ENCODE data around the gene PDCL3.

Gene PDCL3

DNA sequence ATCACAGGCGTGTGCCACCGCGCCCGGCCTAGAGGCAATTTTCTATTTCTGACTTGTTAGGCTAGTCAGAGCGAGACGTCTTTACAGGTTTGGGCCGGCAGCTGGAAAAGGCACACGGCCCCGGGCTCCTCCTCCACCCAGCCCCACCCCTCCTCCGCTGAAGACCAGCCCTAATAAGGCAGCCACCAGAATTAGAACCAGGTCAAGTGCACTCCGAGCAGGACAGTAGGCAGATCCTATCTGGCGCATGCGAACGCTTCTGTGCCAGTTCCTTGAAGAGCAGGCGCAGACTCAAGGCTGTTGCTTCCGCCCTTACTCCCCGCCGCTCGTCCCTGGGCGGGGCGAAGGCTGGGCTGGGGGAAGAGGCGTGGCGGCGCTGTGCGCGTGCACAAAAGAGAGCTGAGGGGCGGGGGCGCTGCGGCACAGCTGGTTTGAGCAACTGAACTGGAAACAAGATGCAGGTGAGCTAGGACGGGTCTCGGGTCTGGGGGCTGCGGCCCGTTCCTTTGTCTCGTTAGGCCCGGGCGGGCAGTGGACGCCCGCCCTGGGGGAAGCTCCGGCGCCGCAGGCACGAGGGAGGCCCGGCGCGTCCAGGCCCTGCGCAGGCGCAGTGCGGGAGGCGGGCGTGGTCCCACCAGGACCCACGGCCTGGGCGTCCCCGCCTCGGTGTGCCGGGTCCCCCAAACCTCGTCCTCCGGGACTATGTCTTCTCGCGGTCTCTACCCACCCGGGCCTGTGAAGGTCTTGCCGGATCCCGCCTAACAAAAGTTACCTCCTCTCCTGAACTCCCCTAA, at the start of gene PDCL3:
Gene PDCL3, plus strand, starts transcription at position 381 of the 794 bp plus-strand sequence. Its CDS starts 75 bp downstream, at position 456.
- DNase-seq = peak; percentile 100

DNA sequence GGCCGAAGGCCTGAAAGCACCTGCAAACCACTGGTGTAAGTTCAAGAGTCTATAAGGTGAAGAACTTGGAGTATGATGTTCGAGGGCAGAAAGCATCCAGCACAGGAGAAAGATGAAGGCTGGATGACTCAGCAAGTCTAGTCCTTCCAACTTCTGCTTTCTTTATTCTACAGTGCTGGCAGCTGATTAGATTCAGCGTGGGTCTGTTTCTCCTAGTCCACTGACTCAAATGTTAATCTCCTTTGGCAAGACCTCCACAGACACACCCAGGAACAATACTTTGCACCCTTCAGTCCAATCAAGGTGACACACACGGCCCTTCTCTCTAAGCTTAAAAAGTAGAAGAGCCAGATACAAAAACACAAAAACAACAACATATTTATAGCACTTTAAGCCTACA, 49.1 kb upstream of the PDCL3 start:
- peak; percentile 12 for DNase-seq

DNA sequence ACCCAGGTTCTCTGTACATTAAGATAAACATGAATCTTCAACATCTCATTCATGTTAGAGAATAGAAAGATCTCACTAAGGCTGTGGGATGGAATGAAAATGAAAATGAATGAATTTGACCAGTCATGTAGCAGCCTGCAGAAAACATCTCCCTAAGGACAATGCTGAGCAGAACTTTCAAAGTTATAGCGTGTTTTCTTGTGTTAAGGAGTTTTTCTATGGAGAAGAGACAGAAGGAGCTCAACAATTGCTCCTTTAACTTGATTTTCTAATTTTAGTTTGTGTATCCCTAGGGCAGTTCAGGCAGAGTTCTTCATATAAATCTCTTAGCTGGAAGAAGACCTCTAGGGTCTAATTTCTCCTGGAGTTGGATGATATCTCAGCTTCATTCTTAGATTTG, 45.2 kb upstream of the PDCL3 start:
- DNase-seq = no peak

DNA sequence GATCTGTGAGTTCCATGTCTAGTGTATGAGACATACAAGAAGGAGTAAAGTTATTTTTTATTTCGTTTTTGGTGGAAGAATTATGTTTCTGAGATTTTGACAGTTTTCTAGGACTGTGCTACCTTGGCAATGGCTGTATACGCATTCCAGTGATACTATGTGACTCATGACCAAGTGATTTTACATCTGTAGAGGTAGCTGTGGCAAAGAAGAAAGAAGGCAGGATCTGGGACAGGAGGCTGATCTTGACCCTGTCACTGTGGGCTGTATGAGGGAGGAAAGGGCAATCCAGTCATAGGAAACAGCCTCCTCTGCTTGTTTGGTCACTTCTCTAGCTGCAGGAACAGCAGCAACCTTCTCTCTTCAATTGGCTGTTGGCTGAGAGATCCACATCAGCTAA, 44.0 kb upstream of the PDCL3 start:
- DNase-seq = no peak

DNA sequence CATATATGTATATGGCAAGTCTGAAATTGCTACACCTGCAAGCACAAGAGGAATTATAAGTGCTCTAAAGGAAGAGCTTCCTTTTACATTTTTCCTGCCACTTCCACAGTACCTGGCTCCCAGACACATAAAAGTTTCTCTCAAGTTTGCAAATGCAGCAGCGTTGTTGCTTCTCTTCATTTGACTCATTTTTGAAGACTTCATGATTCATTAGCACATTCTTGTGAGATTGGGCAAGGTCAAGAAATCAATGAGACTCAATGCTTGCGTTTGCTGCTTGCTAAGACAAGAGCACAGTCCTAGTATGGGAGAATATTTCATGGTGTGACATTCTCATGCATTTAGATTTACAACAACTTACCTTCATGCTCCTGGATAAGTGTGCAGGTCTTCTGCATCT, 42.6 kb upstream of the PDCL3 start:
- no peak for DNase-seq

DNA sequence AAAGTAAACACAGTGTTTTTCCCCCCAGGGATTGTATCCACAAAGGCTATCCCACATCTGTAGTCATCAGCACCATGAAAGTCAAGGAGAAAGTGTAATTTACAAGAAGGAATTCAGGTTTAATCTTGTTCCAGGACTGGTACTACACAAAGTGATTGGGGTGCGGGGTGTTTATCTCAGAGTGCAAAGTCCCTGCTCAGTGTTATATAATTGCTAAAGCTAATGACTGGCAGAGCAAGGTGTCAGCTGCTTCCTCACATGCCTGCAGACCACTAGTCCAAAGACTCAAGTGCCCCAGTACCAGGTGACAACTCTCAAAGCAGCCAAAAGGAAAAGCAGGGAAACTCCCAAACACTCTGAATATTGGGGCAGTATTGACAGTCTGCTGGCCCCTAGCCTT, 40.4 kb upstream of the PDCL3 start:
- no peak for DNase-seq

DNA sequence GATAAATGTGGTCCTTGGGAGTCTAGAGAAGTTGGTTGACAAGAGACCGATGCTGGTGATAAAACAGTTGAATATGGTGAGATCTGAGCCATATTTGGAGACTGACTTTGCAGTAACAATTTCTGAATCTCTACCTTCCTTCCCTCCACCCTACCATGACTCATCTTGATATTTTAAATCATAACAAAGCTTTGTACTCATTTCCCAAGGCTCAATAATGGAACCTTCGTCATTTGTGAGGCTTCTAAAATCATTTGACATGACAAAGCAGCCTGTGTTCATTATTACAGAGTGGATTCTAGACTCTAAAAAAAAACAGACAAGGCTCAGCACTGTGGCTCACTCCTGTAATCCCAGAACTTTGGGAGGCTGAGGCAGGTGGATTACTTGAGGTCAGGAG, 38.5 kb upstream of the PDCL3 start:
- DNase-seq = no peak

DNA sequence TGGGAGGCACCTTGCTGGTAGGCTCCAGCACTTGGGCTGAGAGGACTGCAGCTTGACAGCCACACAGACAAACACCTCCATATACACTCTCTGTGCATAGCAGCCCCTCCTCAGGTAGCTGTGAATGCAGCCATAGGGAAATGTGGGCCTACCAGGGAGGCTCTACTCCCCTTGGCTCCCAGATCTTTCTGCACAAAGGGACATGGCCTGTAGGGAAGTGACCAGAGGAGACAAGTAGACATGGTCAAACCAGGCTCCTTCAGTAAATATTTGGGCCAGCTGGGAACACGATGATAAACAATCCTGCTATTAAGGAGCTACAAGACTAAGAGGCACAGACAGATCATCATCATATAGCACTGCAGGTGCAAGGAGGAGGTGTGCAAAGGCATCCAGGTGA, 35.9 kb upstream of the PDCL3 start:
- DNase-seq = peak; percentile 15

DNA sequence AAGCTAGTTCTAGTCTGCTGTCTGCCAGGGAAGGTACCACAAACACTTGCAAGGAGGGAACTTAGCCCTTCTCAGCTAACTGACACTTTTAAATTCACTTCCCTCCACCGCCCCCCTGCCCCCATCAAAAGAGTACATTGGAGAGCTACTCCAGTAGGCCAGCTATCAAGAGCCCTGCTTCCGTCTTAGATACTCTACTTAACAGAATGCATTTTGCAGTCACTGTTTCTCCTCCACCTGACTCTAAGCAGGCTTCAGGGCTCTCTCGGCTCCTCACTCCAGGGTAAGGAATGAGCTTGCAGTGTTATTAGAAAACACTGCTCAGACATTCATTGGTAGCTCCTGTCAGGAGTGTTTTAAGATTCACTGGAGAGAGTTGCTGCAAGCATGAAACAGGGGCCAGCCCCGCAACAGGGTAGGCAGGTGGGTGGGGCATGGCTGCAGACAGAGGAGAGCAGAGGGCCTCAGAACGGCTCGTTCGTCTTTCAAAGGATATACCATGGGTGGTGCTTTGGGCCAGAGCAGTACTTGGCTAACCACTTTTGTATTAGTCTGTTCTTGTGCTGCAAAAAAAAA, 35.3 kb upstream of the PDCL3 start:
- no peak for DNase-seq

DNA sequence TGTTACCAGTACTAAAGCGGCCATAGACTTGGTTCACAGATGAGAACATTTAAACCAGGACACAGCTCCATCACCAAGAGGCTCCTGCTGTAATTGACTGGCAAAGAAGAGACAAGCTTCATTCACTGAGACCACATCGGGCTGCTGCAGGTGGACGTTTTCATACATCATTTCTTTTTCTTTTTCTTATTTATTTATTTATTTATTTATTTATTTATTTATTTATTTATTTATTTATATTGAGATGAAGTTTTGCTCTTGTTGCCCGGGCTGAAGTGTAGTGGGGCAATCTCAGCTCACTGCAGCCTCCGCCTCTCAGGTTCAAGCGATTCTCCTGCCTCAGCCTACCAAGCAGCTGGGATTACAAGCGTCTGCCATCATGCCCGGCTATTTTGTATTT, 33.6 kb upstream of the PDCL3 start:
- DNase-seq = no peak

DNA sequence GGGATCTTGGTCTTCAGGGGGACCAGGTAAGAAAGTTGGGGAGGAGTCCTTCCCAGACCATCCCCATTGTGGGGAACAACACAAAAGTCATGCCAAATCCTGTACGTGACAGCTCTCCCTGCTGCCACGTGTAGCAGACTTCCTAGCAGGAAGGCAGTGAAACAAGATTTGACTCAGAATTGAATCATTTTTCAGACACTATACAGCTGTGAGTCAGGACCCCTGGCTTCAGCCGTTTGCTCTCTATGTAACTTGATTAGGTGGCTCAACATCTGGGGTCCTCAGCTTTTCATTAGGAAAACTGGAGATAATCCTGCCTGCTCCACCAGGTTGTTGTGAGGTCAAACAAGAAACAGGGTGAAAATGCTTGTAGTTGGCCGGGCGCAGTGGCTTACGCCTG, 32.9 kb upstream of the PDCL3 start:
- DNase-seq = no peak

DNA sequence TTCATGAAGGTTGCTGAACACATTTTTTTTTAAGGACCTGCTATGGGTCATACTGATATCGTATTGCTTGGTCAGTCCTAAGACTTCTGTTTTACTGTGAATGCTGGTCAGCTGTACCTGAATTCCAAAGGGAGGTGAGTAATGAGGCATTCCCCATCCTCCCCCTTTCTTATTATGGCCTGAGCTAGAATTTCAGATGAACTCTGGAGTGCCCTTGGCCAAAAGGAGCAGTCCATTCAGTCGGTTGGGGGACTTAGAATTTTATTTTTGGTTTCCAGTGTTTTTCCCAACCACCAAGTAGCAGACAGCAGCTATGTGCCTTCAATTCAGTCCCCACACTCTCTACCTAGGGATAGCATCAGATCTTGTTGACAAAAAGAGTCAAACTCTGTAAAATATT, 26.9 kb upstream of the PDCL3 start:
- no peak for DNase-seq

DNA sequence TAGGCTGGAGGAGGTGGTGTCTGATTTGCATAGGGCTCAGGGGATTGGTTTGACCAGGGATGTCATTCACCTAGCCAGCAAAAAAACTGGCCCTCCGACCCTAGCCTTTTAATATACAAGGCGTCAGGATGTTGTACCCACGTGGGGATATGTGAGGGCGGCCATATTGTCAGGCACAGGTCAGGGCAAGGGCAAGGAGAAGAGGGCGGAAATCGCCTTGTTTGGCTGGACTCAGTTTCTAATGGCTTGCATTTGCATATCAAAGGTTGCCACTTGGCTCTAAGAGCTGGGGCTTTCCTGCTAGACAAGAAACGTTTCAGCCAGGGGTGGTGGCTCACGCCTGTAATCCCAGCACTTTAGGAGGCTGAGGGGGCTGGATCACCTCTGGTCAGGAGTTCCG, 24.9 kb upstream of the PDCL3 start:
- no peak for DNase-seq

DNA sequence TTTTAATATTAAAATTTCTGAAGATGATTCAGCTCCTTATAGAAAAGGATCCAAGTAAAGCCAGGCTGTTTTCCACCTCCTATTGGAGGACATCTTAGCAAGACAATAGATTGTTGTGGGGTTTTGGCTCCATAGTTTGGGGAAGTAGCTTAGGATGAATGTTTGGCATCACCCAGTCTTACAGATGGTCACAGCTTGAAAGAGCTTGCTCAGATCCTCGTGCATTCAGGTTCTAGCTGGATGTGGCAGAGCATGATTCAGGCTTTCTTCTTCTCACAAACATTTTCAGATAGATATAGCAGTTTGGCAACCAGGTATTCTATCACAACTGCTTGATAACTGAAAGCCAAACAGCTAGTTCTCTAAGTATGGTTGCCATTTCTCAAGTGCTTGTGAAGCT, 23.6 kb upstream of the PDCL3 start:
- DNase-seq = no peak

DNA sequence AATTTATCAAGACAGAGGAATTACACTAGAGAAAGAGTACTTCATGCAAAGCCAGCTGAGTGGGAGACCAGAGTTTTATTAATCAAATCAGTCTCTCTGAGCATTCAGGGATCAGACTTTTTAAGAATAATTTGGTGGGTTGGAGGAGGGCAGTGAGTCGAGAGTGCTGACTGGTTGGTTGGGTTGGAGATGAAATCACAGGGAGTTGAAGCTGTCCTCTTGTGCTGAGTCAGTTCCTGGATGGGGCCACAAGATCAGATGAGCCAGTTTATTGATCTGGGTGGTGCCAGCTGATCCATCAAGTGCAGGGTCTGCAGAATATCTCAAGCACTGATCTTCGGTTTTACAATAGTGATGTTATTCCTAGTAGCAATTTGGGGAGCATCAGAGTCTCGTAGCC, 21.4 kb upstream of the PDCL3 start:
- no peak for DNase-seq

DNA sequence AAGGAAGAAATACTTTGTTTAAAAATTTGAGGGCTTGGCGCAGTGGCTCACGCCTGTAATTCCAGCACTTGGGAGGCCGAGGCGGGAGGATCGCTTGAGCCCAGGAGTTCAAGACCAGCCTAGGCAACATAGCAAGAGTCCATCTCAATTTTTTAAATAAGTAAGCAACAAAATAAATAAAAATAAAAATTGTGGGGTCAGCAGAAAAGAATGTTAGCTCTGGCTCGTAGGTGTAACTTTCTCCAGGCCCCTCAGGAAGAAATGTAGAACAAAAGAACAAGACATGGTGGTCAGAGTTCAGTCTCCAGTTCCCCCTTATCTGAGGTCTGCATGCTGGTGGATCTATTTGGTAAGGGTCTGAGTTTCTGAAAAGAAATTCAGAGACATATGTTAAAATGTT, 20.4 kb upstream of the PDCL3 start:
- no peak for DNase-seq

DNA sequence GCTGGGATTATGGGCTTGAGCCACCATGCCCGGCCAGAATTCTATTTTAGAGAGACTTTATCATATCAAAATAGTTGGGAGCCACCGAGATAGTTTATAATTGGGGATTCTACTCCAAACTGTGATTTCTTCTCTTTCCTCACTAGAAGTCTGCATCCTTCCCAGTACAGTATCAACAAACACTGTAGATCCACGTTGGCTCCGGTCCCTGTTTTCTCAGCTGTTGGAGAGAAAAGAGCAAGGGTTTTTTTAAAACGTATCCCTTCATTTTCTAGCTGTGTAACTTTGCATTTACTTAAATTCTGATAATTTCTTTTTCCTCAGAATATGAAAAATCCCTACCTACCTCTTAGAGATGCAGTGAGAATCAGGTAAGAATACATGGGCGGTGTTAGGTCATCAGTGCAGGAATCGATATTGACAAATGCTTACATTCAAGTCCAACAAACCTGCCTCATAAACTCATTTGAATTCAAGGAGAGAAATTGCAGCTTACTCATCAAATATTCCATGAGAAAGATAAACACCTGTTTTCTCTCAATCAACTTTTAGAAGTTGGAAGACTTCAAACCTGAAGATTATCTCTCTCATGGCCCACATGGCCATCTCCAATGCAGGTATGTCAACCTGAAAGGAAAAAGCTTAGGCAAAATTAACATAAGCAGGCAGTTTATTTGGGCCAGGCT, 17.7 kb upstream of the PDCL3 start:
- no peak for DNase-seq

DNA sequence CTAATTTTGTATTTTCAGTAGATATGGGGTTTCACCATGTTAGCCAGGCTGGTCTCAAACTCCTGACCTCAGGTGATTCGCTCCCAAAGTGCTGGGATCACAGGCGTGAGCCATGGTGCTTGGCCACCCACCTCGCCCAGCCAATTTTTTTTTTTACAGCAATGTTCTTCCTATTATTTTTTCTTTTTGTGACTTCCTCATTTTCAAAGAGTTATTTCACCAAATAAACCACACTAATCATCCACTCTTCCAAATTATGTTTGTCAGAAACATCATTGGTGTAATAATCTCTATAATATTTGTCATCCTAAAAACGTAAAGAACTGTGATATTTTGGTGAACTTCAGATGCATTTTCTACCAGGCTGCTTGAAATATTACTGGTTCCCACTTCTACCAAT, 16.3 kb upstream of the PDCL3 start:
- DNase-seq = no peak

DNA sequence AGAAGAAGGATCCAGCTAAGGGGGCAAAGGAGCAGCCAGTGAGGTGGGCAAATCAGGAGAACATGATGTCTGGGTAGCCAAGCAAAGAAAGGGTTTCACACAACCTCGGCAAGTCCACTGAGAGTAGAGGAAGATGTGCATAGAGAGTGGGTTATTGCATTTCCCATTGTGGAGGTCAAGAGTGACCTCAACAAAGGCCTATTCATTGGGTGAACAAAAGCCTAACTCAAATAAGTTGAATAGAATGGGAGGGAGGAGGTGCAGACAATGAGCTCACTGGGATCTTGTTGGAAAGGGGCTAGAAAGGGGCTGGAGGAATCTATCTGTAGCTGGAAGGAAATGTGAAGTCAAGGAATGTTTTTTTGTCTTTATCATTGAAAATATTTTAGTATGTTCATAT, 14.0 kb upstream of the PDCL3 start:
- DNase-seq = no peak

DNA sequence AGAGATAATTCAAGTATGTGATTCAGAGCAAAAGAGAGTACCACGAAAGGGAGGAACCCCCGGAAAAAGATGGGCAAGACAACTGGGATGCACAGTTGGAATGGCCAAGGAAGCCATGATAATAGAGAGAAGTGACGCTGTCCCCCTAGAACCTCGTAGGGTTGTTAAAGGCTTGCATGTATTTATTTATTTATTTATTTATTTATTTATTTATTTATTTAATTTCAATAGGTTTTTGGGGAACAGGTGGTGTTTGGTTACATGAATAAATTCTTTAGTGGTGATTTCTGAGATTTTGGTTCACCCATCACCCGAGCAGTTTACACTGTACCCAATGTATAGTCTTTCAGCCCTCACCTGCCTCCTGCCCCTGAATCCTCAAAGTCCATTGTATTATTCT, 11.5 kb upstream of the PDCL3 start:
- no peak for DNase-seq

DNA sequence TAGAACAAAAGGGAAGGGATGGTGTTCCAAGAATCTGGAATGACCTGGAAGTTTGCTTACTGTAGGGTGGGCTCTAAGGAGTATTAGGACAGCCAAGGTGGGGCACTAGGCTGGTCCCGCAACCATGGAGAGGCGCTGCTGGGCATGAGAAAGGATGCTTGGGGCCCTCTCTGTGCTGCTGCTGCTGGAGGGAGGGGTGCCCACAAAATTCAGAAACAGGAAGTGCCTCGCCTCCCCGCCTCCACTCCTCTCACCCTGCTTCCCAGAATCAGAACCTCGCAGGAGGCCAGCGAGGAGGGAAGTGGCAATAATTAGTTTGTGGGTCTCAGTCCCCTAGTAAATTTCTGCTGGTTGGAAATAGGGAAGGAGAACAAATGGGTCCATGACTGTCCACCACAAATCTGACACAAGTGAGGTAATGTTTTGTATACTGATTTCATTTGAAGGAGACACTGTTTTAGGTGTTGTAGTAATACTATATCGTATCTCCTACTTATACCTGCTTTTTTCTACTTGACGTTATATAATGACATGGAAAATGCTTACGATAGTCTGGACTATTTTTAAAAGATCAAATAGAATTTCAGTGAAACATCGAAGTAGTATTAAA, 7.9 kb upstream of the PDCL3 start:
- DNase-seq = no peak

DNA sequence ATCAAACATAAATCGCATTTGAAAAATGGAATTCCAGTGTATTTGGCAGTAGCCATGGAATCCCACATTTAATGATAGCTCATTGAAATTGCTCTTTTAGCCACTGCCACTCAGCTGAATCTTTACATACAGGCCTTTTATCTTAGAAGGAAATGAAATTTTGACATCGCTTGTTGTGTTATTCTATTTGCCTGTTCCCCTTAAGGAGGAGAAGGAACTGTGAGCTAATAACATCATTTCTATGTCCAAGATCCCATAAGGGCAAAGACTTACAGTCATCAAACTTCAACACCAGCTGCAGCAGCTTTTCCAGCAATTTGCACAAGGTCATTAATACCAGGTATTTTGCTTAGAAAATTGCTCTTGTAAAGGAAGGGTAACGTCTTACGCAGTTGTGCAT, 6.0 kb upstream of the PDCL3 start:
- no peak for DNase-seq

DNA sequence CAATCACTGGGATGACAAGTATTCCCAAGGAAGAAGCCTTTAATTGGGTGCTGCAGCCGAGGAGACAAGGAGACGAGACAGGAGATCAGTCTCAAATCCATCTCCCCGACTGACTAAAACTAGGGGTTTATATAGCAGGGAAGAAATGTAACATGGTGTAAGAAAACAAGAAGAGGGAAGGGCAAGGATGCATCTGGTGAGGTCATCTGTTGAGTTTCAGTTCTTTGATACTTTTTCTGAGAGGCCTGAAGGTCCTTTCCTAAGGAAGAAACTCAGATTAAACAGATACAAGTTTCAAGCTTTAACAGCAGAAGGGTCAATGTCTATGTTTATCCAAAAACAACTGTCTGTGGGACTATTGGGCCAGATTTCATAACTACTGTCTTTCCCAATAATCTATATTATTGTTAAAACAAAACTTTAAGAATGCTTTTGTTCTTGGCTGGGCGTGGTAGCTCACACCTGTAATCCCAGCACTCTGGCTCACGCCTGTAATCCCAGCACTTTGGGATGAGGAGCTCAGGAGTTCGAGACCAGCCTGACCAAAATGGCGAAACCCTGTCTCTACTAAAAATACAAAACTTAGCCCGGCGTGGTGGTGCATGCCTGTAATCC, 2.5 kb upstream of the PDCL3 start:
- no peak for DNase-seq

DNA sequence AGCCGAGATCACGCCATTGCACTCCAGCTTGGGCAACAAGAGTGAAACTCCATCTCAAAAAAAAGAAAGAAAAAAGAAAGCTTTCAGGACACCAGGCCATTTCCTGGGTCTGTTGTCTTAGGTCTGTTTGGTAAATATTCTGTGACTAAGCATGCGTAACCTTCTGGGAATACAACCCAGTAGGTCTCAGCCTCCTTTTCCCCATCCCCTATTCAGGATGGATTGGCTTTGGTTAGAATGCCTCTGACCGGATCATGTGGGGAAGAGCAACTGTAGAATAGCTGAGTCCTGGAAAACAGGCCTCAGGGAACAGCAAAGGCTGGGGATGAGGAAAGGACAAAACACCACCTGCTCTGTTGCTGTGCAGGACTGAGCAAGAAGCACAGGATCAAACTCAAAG, 1.6 kb upstream of the PDCL3 start:
- DNase-seq = peak; percentile 66

All from DMS53 (cell line).